H9 (cell line): Measurements from ENCODE around the gene ERC2. TPM values are rescaled to one million over a fixed set of nuclear protein-coding genes. Genes with fewer than 3 reads are reported as not detected.

Experiments used
- DNase-seq: peaks from one replicate; pipeline ENCODE4 v3.0.0-alpha.2; 2017
- H2AFZ ChIP-seq: one replicate; pipeline ENCODE4 v1.6.1; 2013; ENCODE audit warnings: mild to moderate bottlenecking, low read length, control low read depth, moderate library complexity
- H2AK5ac ChIP-seq: 2 replicates; pipeline ENCODE4 v1.6.1; 2013; ENCODE audit warnings: low read length, control low read depth, mixed read lengths; ENCODE audit not compliant: insufficient read length
- H2BK120ac ChIP-seq: one replicate; pipeline ENCODE4 v1.6.1; 2013; ENCODE audit warnings: low read depth, mild to moderate bottlenecking, low read length, control low read depth, inconsistent platforms; ENCODE audit not compliant: poor library complexity, severe bottlenecking
- H2BK12ac ChIP-seq: 2 replicates; pipeline ENCODE4 v1.6.1; 2013; ENCODE audit warnings: low read length, control low read depth, mixed read lengths, low read depth; ENCODE audit not compliant: insufficient read length
- H2BK15ac ChIP-seq: 2 replicates; pipeline ENCODE4 v1.6.1; 2013; ENCODE audit warnings: low read depth, low read length, control low read depth
- H2BK20ac ChIP-seq: one replicate; pipeline ENCODE4 v1.6.1; 2013; ENCODE audit warnings: low read depth, mild to moderate bottlenecking, low read length, control low read depth, inconsistent platforms; ENCODE audit not compliant: poor library complexity, severe bottlenecking
- H2BK5ac ChIP-seq: 2 replicates; pipeline ENCODE4 v1.6.1; 2013; ENCODE audit warnings: low read length, control low read depth, mixed read lengths; ENCODE audit not compliant: insufficient read length
- H3K14ac ChIP-seq: 2 replicates; pipeline ENCODE4 v1.6.1; 2013; ENCODE audit warnings: low read length, control low read depth; ENCODE audit not compliant: insufficient read depth
- H3K18ac ChIP-seq: 2 replicates; pipeline ENCODE4 v1.6.1; 2013; ENCODE audit warnings: low read depth, mild to moderate bottlenecking, mixed read lengths, low read length, control low read depth; ENCODE audit not compliant: insufficient read length
- H3K23ac ChIP-seq: 2 replicates; pipeline ENCODE4 v1.6.1; 2013; ENCODE audit warnings: low read length, control low read depth, mixed read lengths, low read depth; ENCODE audit not compliant: insufficient read length
- H3K23me2 ChIP-seq: 2 replicates; pipeline ENCODE4 v1.6.1; 2013; ENCODE audit warnings: low read depth, mild to moderate bottlenecking, mixed read lengths, low read length, control low read depth; ENCODE audit not compliant: insufficient read length, poor library complexity, severe bottlenecking
- H3K27ac ChIP-seq: 2 replicates; pipeline ENCODE4 v1.5.1; 2013; ENCODE audit warnings: low read length, control low read depth, mixed read lengths, low read depth; ENCODE audit not compliant: insufficient read length
- H3K27me3 ChIP-seq: 2 replicates; pipeline ENCODE4 v1.6.1; 2013; ENCODE audit warnings: low read length, control low read depth, inconsistent platforms; ENCODE audit not compliant: insufficient read depth
- H3K4ac ChIP-seq: 2 replicates; pipeline ENCODE4 v1.6.1; 2013; ENCODE audit warnings: low read depth, mild to moderate bottlenecking, control low read depth, inconsistent platforms, low read length, moderate library complexity
- H3K4me1 ChIP-seq: 2 replicates; pipeline ENCODE4 v1.6.1; 2013; ENCODE audit warnings: low read length, control low read depth, inconsistent platforms; ENCODE audit not compliant: insufficient read depth
- H3K4me2 ChIP-seq: 2 replicates; pipeline ENCODE4 v1.6.1; 2013; ENCODE audit warnings: low read length, control low read depth, mixed read lengths; ENCODE audit not compliant: insufficient read length, insufficient read depth
- H3K56ac ChIP-seq: 2 replicates; pipeline ENCODE4 v1.6.1; 2013; ENCODE audit warnings: low read depth, mild to moderate bottlenecking, mixed read lengths, low read length, control low read depth; ENCODE audit not compliant: insufficient read length
- H3K79me1 ChIP-seq: 2 replicates; pipeline ENCODE4 v1.6.1; 2013; ENCODE audit warnings: low read depth, mild to moderate bottlenecking, moderate library complexity, low read length, control low read depth, inconsistent platforms; ENCODE audit not compliant: insufficient read depth, poor library complexity, severe bottlenecking
- H3K79me2 ChIP-seq: 2 replicates; pipeline ENCODE4 v1.6.1; 2013; ENCODE audit warnings: low read length, control low read depth, inconsistent platforms; ENCODE audit not compliant: insufficient read depth
- H3K9ac ChIP-seq: 2 replicates; pipeline ENCODE4 v1.6.1; 2013; ENCODE audit warnings: low read length, control low read depth, mixed read lengths; ENCODE audit not compliant: insufficient read length; ENCODE audit errors: extremely low read depth
- H3K9me3 ChIP-seq: one replicate; pipeline ENCODE4 v1.6.1; 2013; ENCODE audit warnings: low read depth, low read length, inconsistent platforms; ENCODE audit not compliant: control insufficient read depth
- H3T11ph ChIP-seq: one replicate; pipeline ENCODE4 v1.6.1; 2013; ENCODE audit warnings: mild to moderate bottlenecking, low read length, control low read depth, inconsistent platforms
- H4K20me1 ChIP-seq: one replicate; pipeline ENCODE4 v1.6.1; 2013; ENCODE audit not compliant: control insufficient read depth, insufficient read length, insufficient read depth
- H4K5ac ChIP-seq: 2 replicates; pipeline ENCODE4 v1.6.1; 2013; ENCODE audit warnings: low read depth, mild to moderate bottlenecking, mixed read lengths, low read length, control low read depth; ENCODE audit not compliant: insufficient read length
- H4K8ac ChIP-seq: replicated peaks from 2 replicates; pipeline ENCODE4 v1.6.1; 2013; ENCODE audit warnings: low read length, control low read depth, mixed read lengths, low read depth; ENCODE audit not compliant: insufficient read length
- H4K91ac ChIP-seq: 2 replicates; pipeline ENCODE4 v1.6.1; 2013; ENCODE audit warnings: low read depth, mild to moderate bottlenecking, moderate library complexity, mixed read lengths, low read length, control low read depth; ENCODE audit not compliant: insufficient read length
- H3K27ac Mint-ChIP-seq, 3 experiments: 2 replicates in 2 of 3; 3 replicates in 1 of 3; pipeline ENCODE4 v1.8.0; 2020 to 2021; ENCODE audit warnings: mixed read lengths in 3 of 3, mild to moderate bottlenecking in 1 of 3, moderate library complexity in 1 of 3
- H3K27me3 Mint-ChIP-seq: 2 replicates; pipeline ENCODE4 v1.8.0; 2021; ENCODE audit warnings: low read depth, mild to moderate bottlenecking, moderate library complexity, mixed read lengths
- H3K36me3 Mint-ChIP-seq, 3 experiments: 2 replicates in 2 of 3; 3 replicates in 1 of 3; pipeline ENCODE4 v1.8.0; 2020 to 2021; ENCODE audit warnings: low read depth in 3 of 3, mixed read lengths in 3 of 3; ENCODE audit not compliant: insufficient read depth in 1 of 3
- H3K4me1 Mint-ChIP-seq, 2 experiments: 2 replicates each; pipeline ENCODE4 v1.8.0; 2020; ENCODE audit warnings: mixed read lengths in 2 of 2
- H3K4me3 Mint-ChIP-seq, 2 experiments: 2 replicates in 1 of 2; 3 replicates in 1 of 2; pipeline ENCODE4 v1.8.0; 2020 to 2021; ENCODE audit warnings: mild to moderate bottlenecking in 2 of 2, mixed read lengths in 2 of 2, moderate library complexity in 1 of 2
- H3K9me3 Mint-ChIP-seq, 2 experiments: 2 replicates in 1 of 2; 3 replicates in 1 of 2; pipeline ENCODE4 v1.8.0; 2020; ENCODE audit warnings: mild to moderate bottlenecking in 2 of 2, mixed read lengths in 2 of 2, moderate library complexity in 1 of 2
- CTCF ChIP-seq: fragments of 200-600 bp; sonication (generic); conservative IDR thresholded peaks from 3 replicates; pipeline ENCODE4 v1.8.0; 2021; ENCODE audit warnings: antibody characterized with exemption, mild to moderate bottlenecking
- WGBS: extraction: QIAGEN DNeasy Blood & Tissue Kit; methylation state at CpG from one replicate; pipeline ENCODE4 v1.1.7; 2013; ENCODE audit warnings: missing lambda C conversion rate, low lambda C conversion rate, mixed read lengths; ENCODE audit not compliant: insufficient read length; ENCODE audit errors: extremely low coverage; 5-methylcytosine and 5-hydroxymethylcytosine counted together
- total RNA-seq: library from RNA; stranded (reverse); gene quantifications from 2 replicates; pipeline ENCODE4 v1.2.1, GENCODE V29; 2021

ERC2 gene
- total RNA-seq, 1 experiment from 2014 or later = 15.4 TPM

GRCh38 chr3:55958605-55959004 is 509.7 kb downstream of the ERC2 start:
- H2BK15ac ChIP-seq = no peak overlapping the region
- H2BK12ac ChIP-seq = no peak overlapping the region
- H3K79me2 ChIP-seq = no peaks in the 10 kb centered on the region
- no peak overlapping the region for H3K18ac ChIP-seq
- H3K23ac ChIP-seq = no peak overlapping the region
- no peaks in the 10 kb centered on the region for H3K23me2 ChIP-seq
- no peak for DNase-seq
- H3K27ac ChIP-seq = no peak overlapping the region
- no peaks in the 10 kb centered on the region for H3K4me1 ChIP-seq
- 0 out of 4 replicates have a peak, but pooled peaks cover 0 to 2% of the 10 kb centered on the region in 2 experiments for H3K4me1 Mint-ChIP-seq
- no peaks in the 10 kb centered on the region for H4K20me1 ChIP-seq
- H2BK120ac ChIP-seq = no peak overlapping the region
- no peak overlapping the region for H4K5ac ChIP-seq
- no peak overlapping the region for H3K4ac ChIP-seq
- H3K4me2 ChIP-seq = no peak overlapping the region
- H3K79me1 ChIP-seq = no peaks in the 10 kb centered on the region
- no peak overlapping the region for H4K8ac ChIP-seq
- no CpG with 5 or more reads among the region's 8 CpGs for WGBS
- no peak overlapping the region for H3T11ph ChIP-seq
- no peak overlapping the region for H2BK20ac ChIP-seq
- H3K9me3 Mint-ChIP-seq = peaks cover 0 to 3% of the 10 kb centered on the region in 2 experiments; a peak in 2 of 5 replicates
- no peaks in the 10 kb centered on the region for H3K27me3 ChIP-seq
- no peak overlapping the region for H3K9ac ChIP-seq
- no peaks in the 10 kb centered on the region; the same call in 1 of the 2 replicates for H3K27me3 Mint-ChIP-seq
- H2AFZ ChIP-seq = no peak overlapping the region
- no peak overlapping the region for H3K56ac ChIP-seq
- H3K36me3 Mint-ChIP-seq = peaks cover 2 to 4% (median 4%) of the 10 kb centered on the region in 3 experiments; a peak in 5 of 7 replicates
- no peak for TF ChIP-seq CTCF
- no peak overlapping the region for H3K14ac ChIP-seq
- H2AK5ac ChIP-seq = no peak overlapping the region
- no peak overlapping the region for H3K27ac Mint-ChIP-seq
- no peak overlapping the region for H2BK5ac ChIP-seq
- H3K9me3 ChIP-seq = no peaks in the 10 kb centered on the region
- H4K91ac ChIP-seq = no peak overlapping the region
- no peak overlapping the region for H3K4me3 Mint-ChIP-seq
